Measurements from ENCODE around the gene HS6ST1.

Gene HS6ST1

GRCh38 chr2:128317181-128317898 lies 1.3 kb downstream of the HS6ST1 start:
- Histone ChIP-seq H3K79me1 (replicated peaks; ENCODE audit: low read length, poor library complexity, severe bottlenecking) (peaks cover 38% of the 10 kb centered on the region), H4K91ac (ENCODE audit: low read length) (peak overlapping the region; percentile 91), H3K4ac (ENCODE audit: low read depth in 1 of 2, low read length in 2 of 2) (peak overlapping the region; percentile 79 to 89), H2AK5ac (ENCODE audit: low read length, severe bottlenecking) (no peak overlapping the region), H2BK5ac (ENCODE audit: low read depth, low read length, poor library complexity, severe bottlenecking) (no peak overlapping the region), H3K36me3 (ENCODE audit: control insufficient read depth in 1 of 2, insufficient read depth in 2 of 2, low read depth in 1 of 2, low read length in 2 of 2) (peaks cover 4 to 27% of the 10 kb centered on the region in 2 experiments), H2BK12ac (ENCODE audit: low read length in 2 of 2) (peak overlapping the region; percentile 16 to 42), H3K27me3 (ENCODE audit: control insufficient read depth in 1 of 2, insufficient read depth in 1 of 2, low read length in 2 of 2) (peaks cover 0 to 8% of the 10 kb centered on the region in 2 experiments), H3K4me1 (ENCODE audit: control insufficient read depth, insufficient read depth, low read depth, low read length) (peaks cover 44% of the 10 kb centered on the region), H4K8ac (ENCODE audit: low read length) (peak overlapping the region; percentile 55), H3K14ac (ENCODE audit: low read length in 2 of 2) (peak overlapping the region; percentile 69 to 99), H3K23ac (ENCODE audit: low read length in 2 of 2) (peak overlapping the region; percentile 66 to 90), H2BK15ac (ENCODE audit: low read depth, poor library complexity, severe bottlenecking) (peak overlapping the region; percentile 92), H3K9ac (ENCODE audit: low read length) (peak overlapping the region; percentile 76), H3K27ac (ENCODE audit: low read length, poor library complexity, severe bottlenecking) (no peak overlapping the region), H3K18ac (ENCODE audit: low read depth in 1 of 2, low read length in 2 of 2) (peak overlapping the region; percentile 96 to 98), H3K4me3 (ENCODE audit: insufficient read depth in 1 of 2, low read depth in 1 of 2, low read length in 2 of 2) (peak overlapping the region; percentile 72 to 90), H3K4me2 (ENCODE audit: low read length, poor library complexity, severe bottlenecking) (peak overlapping the region; percentile 96), H2BK120ac (ENCODE audit: low read depth, low read length) (peak overlapping the region; percentile 86), H2AFZ (ENCODE audit: low read depth, low read length) (no peak overlapping the region), H3K9me3 (ENCODE audit: control insufficient read depth, low read length) (no peaks in the 10 kb centered on the region)
- WGBS: 3% methylated on average over 31 of the region's 35 CpGs
- no peak for DNase-seq

GRCh38 chr2:128316777-128317180 lies 1.9 kb downstream of the HS6ST1 start:
- DNase-seq: no peak
- peak overlapping the region; percentile 76 for H3K9ac ChIP-seq (ENCODE audit: low read length)
- peak overlapping the region; percentile 72 to 90 for H3K4me3 ChIP-seq (ENCODE audit: insufficient read depth in 1 of 2, low read depth in 1 of 2, low read length in 2 of 2)
- H3K4me1 ChIP-seq (ENCODE audit: control insufficient read depth, insufficient read depth, low read depth, low read length): peaks cover 43% of the 10 kb centered on the region
- H3K23ac ChIP-seq (ENCODE audit: low read length in 2 of 2): peak overlapping the region in 1 of 2 experiments; percentile 34
- H3K79me1 ChIP-seq (replicated peaks; ENCODE audit: low read length, poor library complexity, severe bottlenecking): peaks cover 42% of the 10 kb centered on the region
- H4K8ac ChIP-seq (ENCODE audit: low read length): peak overlapping the region; percentile 55
- H3K18ac ChIP-seq (ENCODE audit: low read depth in 1 of 2, low read length in 2 of 2): peak overlapping the region; percentile 96 to 98
- no peak overlapping the region for H2BK5ac ChIP-seq (ENCODE audit: low read depth, low read length, poor library complexity, severe bottlenecking)
- H3K9me3 ChIP-seq (ENCODE audit: control insufficient read depth, low read length): no peaks in the 10 kb centered on the region
- H3K27ac ChIP-seq (ENCODE audit: low read length, poor library complexity, severe bottlenecking): no peak overlapping the region
- no peak overlapping the region for H2AFZ ChIP-seq (ENCODE audit: low read depth, low read length)
- H3K36me3 ChIP-seq (ENCODE audit: control insufficient read depth in 1 of 2, insufficient read depth in 2 of 2, low read depth in 1 of 2, low read length in 2 of 2): peaks cover 4 to 27% of the 10 kb centered on the region in 2 experiments
- 46% methylated on average over 5 of the region's 5 CpGs for WGBS
- H2BK15ac ChIP-seq (ENCODE audit: low read depth, poor library complexity, severe bottlenecking): peak overlapping the region; percentile 92
- peak overlapping the region; percentile 96 for H3K4me2 ChIP-seq (ENCODE audit: low read length, poor library complexity, severe bottlenecking)
- no peak overlapping the region for H2AK5ac ChIP-seq (ENCODE audit: low read length, severe bottlenecking)
- H3K14ac ChIP-seq (ENCODE audit: low read length in 2 of 2): peak overlapping the region; percentile 69 to 89
- peak overlapping the region; percentile 29 to 79 for H3K4ac ChIP-seq (ENCODE audit: low read depth in 1 of 2, low read length in 2 of 2)
- H4K91ac ChIP-seq (ENCODE audit: low read length): peak overlapping the region; percentile 91
- peak overlapping the region; percentile 86 for H2BK120ac ChIP-seq (ENCODE audit: low read depth, low read length)
- peaks cover 0 to 8% of the 10 kb centered on the region in 2 experiments for H3K27me3 ChIP-seq (ENCODE audit: control insufficient read depth in 1 of 2, insufficient read depth in 1 of 2, low read length in 2 of 2)
- H2BK12ac ChIP-seq (ENCODE audit: low read length in 2 of 2): peak overlapping the region; percentile 16 to 80

GRCh38 chr2:128315829-128316776 lies 2.6 kb downstream of the HS6ST1 start:
- whole genome bisulfite sequencing: 73% methylated on average over 20 of the region's 20 CpGs
- H3K9ac ChIP-seq (ENCODE audit: low read length): peak overlapping the region; percentile 76
- peak overlapping the region; percentile 96 for H3K4me2 ChIP-seq (ENCODE audit: low read length, poor library complexity, severe bottlenecking)
- no peak overlapping the region for H2AK5ac ChIP-seq (ENCODE audit: low read length, severe bottlenecking)
- H2AFZ ChIP-seq (ENCODE audit: low read depth, low read length): no peak overlapping the region
- H3K18ac ChIP-seq (ENCODE audit: low read depth in 1 of 2, low read length in 2 of 2): peak overlapping the region; percentile 44 to 98
- H3K23ac ChIP-seq (ENCODE audit: low read length in 2 of 2): peak overlapping the region in 1 of 2 experiments; percentile 61
- H4K91ac ChIP-seq (ENCODE audit: low read length): peak overlapping the region; percentile 91
- H2BK12ac ChIP-seq (ENCODE audit: low read length in 2 of 2): peak overlapping the region; percentile 4 to 75
- no peaks in the 10 kb centered on the region for H3K9me3 ChIP-seq (ENCODE audit: control insufficient read depth, low read length)
- H2BK15ac ChIP-seq (ENCODE audit: low read depth, poor library complexity, severe bottlenecking): peak overlapping the region; percentile 56
- H3K36me3 ChIP-seq (ENCODE audit: control insufficient read depth in 1 of 2, insufficient read depth in 2 of 2, low read depth in 1 of 2, low read length in 2 of 2): peaks cover 4 to 27% of the 10 kb centered on the region in 2 experiments
- peaks cover 38% of the 10 kb centered on the region for H3K4me1 ChIP-seq (ENCODE audit: control insufficient read depth, insufficient read depth, low read depth, low read length)
- peak overlapping the region; percentile 86 for H2BK120ac ChIP-seq (ENCODE audit: low read depth, low read length)
- H3K27me3 ChIP-seq (ENCODE audit: control insufficient read depth in 1 of 2, insufficient read depth in 1 of 2, low read length in 2 of 2): peaks cover 0 to 8% of the 10 kb centered on the region in 2 experiments
- peak overlapping the region; percentile 53 to 79 for H3K4ac ChIP-seq (ENCODE audit: low read depth in 1 of 2, low read length in 2 of 2)
- H4K8ac ChIP-seq (ENCODE audit: low read length): peak overlapping the region; percentile 21
- H3K27ac ChIP-seq (ENCODE audit: low read length, poor library complexity, severe bottlenecking): no peak overlapping the region
- peaks cover 45% of the 10 kb centered on the region for H3K79me1 ChIP-seq (replicated peaks; ENCODE audit: low read length, poor library complexity, severe bottlenecking)
- H2BK5ac ChIP-seq (ENCODE audit: low read depth, low read length, poor library complexity, severe bottlenecking): no peak overlapping the region
- DNase-seq: peak; percentile 80
- peak overlapping the region in 1 of 2 experiments; percentile 89 for H3K14ac ChIP-seq (ENCODE audit: low read length in 2 of 2)
- H3K4me3 ChIP-seq (ENCODE audit: insufficient read depth in 1 of 2, low read depth in 1 of 2, low read length in 2 of 2): peak overlapping the region; percentile 72 to 90
